Endodermal cell (in vitro differentiated cells): Measurements from ENCODE around the gene CRYAA. TPM values are rescaled to one million over a fixed set of nuclear protein-coding genes. Genes with fewer than 3 reads are reported as not detected.

Source experiments
- DNase-seq: peaks from one replicate; pipeline ENCODE4 v3.0.0-alpha.2; 2017
- H3K27ac ChIP-seq: 2 replicates; pipeline ENCODE4 v1.5.1; 2013; ENCODE audit warnings: mild to moderate bottlenecking, low read depth, low read length, moderate library complexity
- H3K27me3 ChIP-seq: 2 replicates; pipeline ENCODE4 v1.6.1; 2013; ENCODE audit warnings: mild to moderate bottlenecking, low read length, moderate library complexity; ENCODE audit not compliant: insufficient read depth, control insufficient read depth, poor library complexity, severe bottlenecking
- H3K36me3 ChIP-seq: 2 replicates; pipeline ENCODE4 v1.7.0; 2013; ENCODE audit warnings: mild to moderate bottlenecking, low read length, moderate library complexity; ENCODE audit not compliant: control insufficient read depth, insufficient read depth
- H3K4me1 ChIP-seq: one replicate; pipeline ENCODE4 v1.7.0; 2013; ENCODE audit warnings: low read length; ENCODE audit not compliant: control insufficient read depth, insufficient read depth
- H3K4me3 ChIP-seq: 2 replicates; pipeline ENCODE4 v1.5.1; 2013; ENCODE audit warnings: mild to moderate bottlenecking, low read length, moderate library complexity
- H3K9ac ChIP-seq: 2 replicates; pipeline ENCODE4 v1.6.1; 2013; ENCODE audit warnings: mild to moderate bottlenecking, low read length, moderate library complexity; ENCODE audit not compliant: poor library complexity, severe bottlenecking; ENCODE audit errors: extremely low read depth
- H3K9me3 ChIP-seq: 2 replicates; pipeline ENCODE4 v1.6.1; 2013; ENCODE audit warnings: mild to moderate bottlenecking, low read length, moderate library complexity; ENCODE audit not compliant: control insufficient read depth
- H3K27ac Mint-ChIP-seq: 2 replicates; pipeline ENCODE4 v1.8.0; 2020; ENCODE audit warnings: mixed read lengths
- H3K27me3 Mint-ChIP-seq: 2 replicates; pipeline ENCODE4 v1.8.0; 2021; ENCODE audit warnings: mild to moderate bottlenecking, mixed read lengths; ENCODE audit not compliant: insufficient read depth
- H3K36me3 Mint-ChIP-seq: 2 replicates; pipeline ENCODE4 v1.8.0; 2020; ENCODE audit warnings: low read depth, mixed read lengths
- H3K4me1 Mint-ChIP-seq: 2 replicates; pipeline ENCODE4 v1.8.0; 2020; ENCODE audit warnings: mixed read lengths
- H3K4me3 Mint-ChIP-seq: 2 replicates; pipeline ENCODE4 v1.8.0; 2020; ENCODE audit warnings: mild to moderate bottlenecking, moderate library complexity, mixed read lengths
- H3K9me3 Mint-ChIP-seq: 2 replicates; pipeline ENCODE4 v1.8.0; 2020; ENCODE audit warnings: mild to moderate bottlenecking, mixed read lengths
- CTCF ChIP-seq: fragments of 200-600 bp; sonication (generic); conservative IDR thresholded peaks from 2 replicates; pipeline ENCODE4 v1.5.0; 2021; ENCODE audit warnings: antibody characterized with exemption, mild to moderate bottlenecking
- WGBS, 2 experiments: methylation state at CpG; one replicate each; pipeline versions ENCODE4 v1.1.5 to v1.1.7; 2013; ENCODE audit warnings: missing lambda C conversion rate in 2 of 2, mixed read lengths in 1 of 2; ENCODE audit not compliant: insufficient coverage in 1 of 2, insufficient read length in 1 of 2; 5-methylcytosine and 5-hydroxymethylcytosine counted together
- total RNA-seq, 2 donors: library from RNA; stranded (reverse); fragmentation: NEBNext Ultra II Directional in 1 of 2; extraction: Animal tissue kit (Norgen Biotek cat#: 25700) in 1 of 2; gene quantifications; 2 replicates in 1 of 2; 3 replicates in 1 of 2; pipeline ENCODE4 v1.2.1, GENCODE V29; 2021

CRYAA gene
- total RNA-seq, 2 donors from 2014 or later: not detected

GRCh38 chr21:43187715-43188114 is 18.9 kb downstream of the CRYAA start:
- H3K27me3 Mint-ChIP-seq: peaks cover 9% of the 10 kb centered on the region
- TF ChIP-seq CTCF: no peak

GRCh38 chr21:43188181-43188580 is 19.4 kb downstream of the CRYAA start:
- TF ChIP-seq CTCF: no peak
- Histone ChIP-seq H3K27ac (no peak overlapping the region), H3K4me3 (no peak overlapping the region), H3K9ac (no peak overlapping the region), H3K9me3 (no peaks in the 10 kb centered on the region), H3K4me1 (no peaks in the 10 kb centered on the region), H3K36me3 (no peaks in the 10 kb centered on the region), H3K27me3 (no peaks in the 10 kb centered on the region)
- H3K4me3 Mint-ChIP-seq: no peak overlapping the region
- no peaks in the 10 kb centered on the region for H3K9me3 Mint-ChIP-seq
- peak; percentile 18 for DNase-seq
- H3K4me1 Mint-ChIP-seq: no peaks in the 10 kb centered on the region
- peaks cover 9% of the 10 kb centered on the region for H3K27me3 Mint-ChIP-seq
- no peaks in the 10 kb centered on the region for H3K36me3 Mint-ChIP-seq
- no peak overlapping the region for H3K27ac Mint-ChIP-seq
- WGBS, 2 experiments: 90 to 100% methylated on average over 5 to 8 of the region's 8 CpGs

More at GRCh38 chr21:43187715-43188114, 18.9 kb downstream of the CRYAA start:
- Mint-ChIP-seq H3K4me1 (no peaks in the 10 kb centered on the region), H3K4me3 (no peak overlapping the region), H3K27ac (no peak overlapping the region), H3K36me3 (no peaks in the 10 kb centered on the region), H3K9me3 (no peaks in the 10 kb centered on the region)
- Histone ChIP-seq H3K9ac (no peak overlapping the region), H3K27ac (no peak overlapping the region), H3K4me1 (no peaks in the 10 kb centered on the region), H3K9me3 (no peaks in the 10 kb centered on the region), H3K27me3 (no peaks in the 10 kb centered on the region), H3K4me3 (no peak overlapping the region), H3K36me3 (no peaks in the 10 kb centered on the region)
- DNase-seq: peak; percentile 6
- WGBS, 2 experiments: 80% methylated on average over 4 of the region's 4 CpGs; no CpG with 5 or more reads in 1 of the 2 experiments

- no peak overlapping the region for H3K9ac ChIP-seq
- peaks cover 9% of the 10 kb centered on the region for H3K27me3 Mint-ChIP-seq
Measured at GRCh38 chr21:43188592-43189210, 19.9 kb downstream of the CRYAA start.

More at GRCh38 chr21:43188592-43189210, 19.9 kb downstream of the CRYAA start:
- Mint-ChIP-seq H3K4me3 (no peak overlapping the region), H3K9me3 (no peaks in the 10 kb centered on the region), H3K27ac (no peak overlapping the region), H3K4me1 (no peaks in the 10 kb centered on the region), H3K36me3 (no peaks in the 10 kb centered on the region)
- Histone ChIP-seq H3K36me3 (no peaks in the 10 kb centered on the region), H3K27ac (no peak overlapping the region), H3K9me3 (no peaks in the 10 kb centered on the region), H3K27me3 (no peaks in the 10 kb centered on the region), H3K4me3 (no peak overlapping the region), H3K4me1 (no peaks in the 10 kb centered on the region)
- peak; percentile 33 for DNase-seq
- no peak for TF ChIP-seq CTCF
- 89 to 91% methylated on average over 14 to 15 of the region's 15 CpGs for WGBS, 2 experiments
